SK-N-SH (cell line): ENCODE measurements around the gene PHC2. TPM values are rescaled to one million over a fixed set of nuclear protein-coding genes. Genes with fewer than 3 reads are reported as not detected.

Experiments used
- CTCF ChIA-PET: fragments of 300-600, 350-600 bp; formaldehyde crosslinking; extraction: SDS; loops from one replicate; lab custom pipeline; 2021; lab: Yijun Ruan, JAX
- POLR2A ChIA-PET: fragments of 350-600 bp; sonication (Branson Sonifier 250); formaldehyde crosslinking; extraction: SDS; loops from one replicate; lab custom pipeline; 2020; ENCODE audit warnings: antibody characterized with exemption, inconsistent platforms; lab: Yijun Ruan, JAX
- DNase-seq: peaks from one replicate; pipeline ENCODE4 v3.0.0; 2012
- H2AFZ ChIP-seq: fragments of 200-600 bp; sonication (generic); 2 replicates; pipeline ENCODE4 v1.8.1; 2016; ENCODE audit warnings: antibody characterized with exemption, mild to moderate bottlenecking, low read depth
- H3F3A ChIP-seq: fragments of 200-600 bp; sonication (generic); replicated peaks from 2 replicates; pipeline ENCODE3; 2016; ENCODE audit warnings: antibody characterized with exemption, mild to moderate bottlenecking; ENCODE audit not compliant: insufficient read depth
- H3K27ac ChIP-seq, 2 experiments: fragments of 200-500 bp in 1 of 2; fragments of 200-600 bp in 1 of 2; sonication (Bioruptor generic) in 1 of 2; sonication (generic), shearing (Covaris generic) in 1 of 2; 2 replicates each; pipeline versions ENCODE4 v1.5.1 to v1.6.1; 2014 to 2016; ENCODE audit warnings: low read depth in 2 of 2, inconsistent platforms in 1 of 2, low read length in 1 of 2, mild to moderate bottlenecking in 1 of 2, mixed read lengths in 1 of 2
- H3K27me3 ChIP-seq: fragments of 200-600 bp; sonication (generic), shearing (Covaris generic); 2 replicates; pipeline ENCODE4 v1.6.1; 2016; ENCODE audit warnings: mixed run types; ENCODE audit not compliant: insufficient read depth
- H3K36me3 ChIP-seq, 2 experiments: fragments of 200-500 bp in 1 of 2; fragments of 200-600 bp in 1 of 2; sonication (Bioruptor generic) in 1 of 2; sonication (generic) in 1 of 2; replicated peaks in 1 of 2; 2 replicates each; pipeline versions ENCODE3 to v1.5.1; 2014 to 2016; ENCODE audit warnings: low read length in 1 of 2, mild to moderate bottlenecking in 1 of 2; ENCODE audit not compliant: insufficient read depth in 2 of 2, control insufficient read depth in 1 of 2
- H3K4me1 ChIP-seq, 2 experiments: fragments of 200-500 bp in 1 of 2; fragments of 200-600 bp in 1 of 2; sonication (Bioruptor generic) in 1 of 2; sonication (generic), shearing (Covaris generic) in 1 of 2; 2 replicates each; pipeline versions ENCODE4 v1.5.1 to v1.6.1; 2014 to 2016; ENCODE audit warnings: low read depth in 1 of 2, low read length in 1 of 2, mixed run types in 1 of 2; ENCODE audit not compliant: insufficient read depth in 2 of 2, control insufficient read depth in 1 of 2
- H3K4me2 ChIP-seq: fragments of 200-600 bp; sonication (generic), shearing (Covaris generic); 2 replicates; pipeline ENCODE4 v1.6.1; 2017; ENCODE audit warnings: mixed run types
- H3K4me3 ChIP-seq, 2 experiments: fragments of 200-500 bp in 1 of 2; fragments of 200-600 bp in 1 of 2; sonication (Bioruptor generic) in 1 of 2; sonication (generic), shearing (Covaris generic) in 1 of 2; 2 replicates each; pipeline versions ENCODE4 v1.5.1 to v1.8.1; 2014 to 2016; ENCODE audit warnings: low read depth in 2 of 2, inconsistent platforms in 1 of 2, low read length in 1 of 2, mild to moderate bottlenecking in 1 of 2, mixed read lengths in 1 of 2, moderate library complexity in 1 of 2
- H3K79me2 ChIP-seq: fragments of 200-600 bp; sonication (generic); 2 replicates; pipeline ENCODE4 v1.8.1; 2017; ENCODE audit warnings: mild to moderate bottlenecking; ENCODE audit not compliant: insufficient read depth
- H3K9ac ChIP-seq: fragments of 200-600 bp; sonication (generic); 2 replicates; pipeline ENCODE4 v1.6.1; 2017; ENCODE audit warnings: mixed run types
- H3K9me2 ChIP-seq: fragments of 200-600 bp; sonication (generic); 2 replicates; pipeline ENCODE4 v1.6.1; 2017; ENCODE audit warnings: mixed run types
- H3K9me3 ChIP-seq: fragments of 200-600 bp; sonication (generic); 2 replicates; pipeline ENCODE4 v1.6.1; 2017; ENCODE audit warnings: mixed run types, mild to moderate bottlenecking, moderate library complexity
- H4K20me1 ChIP-seq: fragments of 200-600 bp; sonication (generic); 2 replicates; pipeline ENCODE4 v1.6.1; 2017; ENCODE audit warnings: mild to moderate bottlenecking, mixed run types; ENCODE audit not compliant: insufficient read depth
- CHD2 ChIP-seq: fragments of 150-350 bp; IDR thresholded peaks from 2 replicates; pipeline ENCODE4 v1.6.1; 2018; ENCODE audit warnings: low read length; ENCODE audit not compliant: partially characterized antibody
- EZH2phosphoT487 ChIP-seq: fragments of 200-600 bp; sonication (generic); IDR thresholded peaks from 2 replicates; pipeline ENCODE4 v1.6.1; 2017; ENCODE audit warnings: low read depth, mixed run types, mild to moderate bottlenecking, antibody characterized with exemption, moderate library complexity, borderline replicate concordance
- FOXM1 ChIP-seq: IDR thresholded peaks from 2 replicates; pipeline ENCODE4 v1.4.0; 2012; ENCODE audit warnings: low read depth, mild to moderate bottlenecking
- GABPA ChIP-seq: IDR thresholded peaks from 2 replicates; pipeline ENCODE4 v1.4.0; 2012; ENCODE audit warnings: low read depth, mild to moderate bottlenecking
- MXI1 ChIP-seq: IDR thresholded peaks from 2 replicates; pipeline ENCODE4 v1.6.1; 2012; ENCODE audit warnings: mild to moderate bottlenecking, low read depth, low read length, improper control_type of control experiment
- NFIC ChIP-seq: IDR thresholded peaks from 2 replicates; pipeline ENCODE4 v1.4.0; 2012; ENCODE audit warnings: borderline replicate concordance
- RXRA ChIP-seq: IDR thresholded peaks from 2 replicates; pipeline ENCODE4 v1.4.0; 2012; ENCODE audit warnings: low read depth, mild to moderate bottlenecking, borderline replicate concordance
- SIN3A ChIP-seq: IDR thresholded peaks from 2 replicates; pipeline ENCODE4 v1.6.1; 2012; ENCODE audit warnings: low read depth, mild to moderate bottlenecking, low read length, moderate library complexity, borderline replicate concordance
- SMC3 ChIP-seq: IDR thresholded peaks from 2 replicates; pipeline ENCODE4 v1.6.1; 2012; ENCODE audit warnings: low read depth, low read length, improper control_type of control experiment
- TCF12 ChIP-seq: IDR thresholded peaks from 2 replicates; pipeline ENCODE4 v1.4.0; 2012
- TEAD4 ChIP-seq: IDR thresholded peaks from 2 replicates; pipeline ENCODE4 v1.4.0; 2012; ENCODE audit warnings: mild to moderate bottlenecking, borderline replicate concordance; ENCODE audit not compliant: insufficient read depth
- YY1 ChIP-seq: IDR thresholded peaks from 2 replicates; pipeline ENCODE4 v1.4.0; 2012; ENCODE audit warnings: low read depth, mild to moderate bottlenecking
- WGBS: methylation state at CpG from one replicate; pipeline ENCODE4 v1.1.6; 2017; ENCODE audit warnings: low lambda C conversion rate; 5-methylcytosine and 5-hydroxymethylcytosine counted together
- polyA plus RNA-seq, 3 experiments: library from polyadenylated mRNA; depleted of rRNA; stranded (reverse); fragments of >200 nt; gene quantifications; 2 replicates each; pipeline ENCODE4 v1.2.3, GENCODE V29; 2012
- TF ChIP-seq, protein P1 (sequence below): IDR thresholded peaks from 2 replicates; pipeline ENCODE4; 2012
- TF ChIP-seq, protein P2 (sequence below): fragments of 200-600 bp; sonication (generic); IDR thresholded peaks from 2 replicates; pipeline ENCODE4 v1.6.1; 2017; ENCODE audit warnings: antibody characterized with exemption, mild to moderate bottlenecking, moderate library complexity
- TF ChIP-seq, protein P3 (sequence below): IDR thresholded peaks from 2 replicates; pipeline ENCODE4 v1.4.0; 2012; ENCODE audit warnings: low read depth
- TF ChIP-seq, protein P4 (sequence below): fragments of 150-350 bp; IDR thresholded peaks from 2 replicates; pipeline ENCODE4 v1.6.1; 2017; ENCODE audit warnings: antibody characterized with exemption, low read length, low read depth, borderline replicate concordance
- TF ChIP-seq, protein P5 (sequence below): IDR thresholded peaks from 2 replicates; pipeline ENCODE4 v1.4.0; 2012; ENCODE audit warnings: low read depth, borderline replicate concordance

Gene PHC2
- polyA plus RNA-seq, 1 of the 3 experiments (the other 2 are of a cell fraction) = 98.7 TPM

DNA sequence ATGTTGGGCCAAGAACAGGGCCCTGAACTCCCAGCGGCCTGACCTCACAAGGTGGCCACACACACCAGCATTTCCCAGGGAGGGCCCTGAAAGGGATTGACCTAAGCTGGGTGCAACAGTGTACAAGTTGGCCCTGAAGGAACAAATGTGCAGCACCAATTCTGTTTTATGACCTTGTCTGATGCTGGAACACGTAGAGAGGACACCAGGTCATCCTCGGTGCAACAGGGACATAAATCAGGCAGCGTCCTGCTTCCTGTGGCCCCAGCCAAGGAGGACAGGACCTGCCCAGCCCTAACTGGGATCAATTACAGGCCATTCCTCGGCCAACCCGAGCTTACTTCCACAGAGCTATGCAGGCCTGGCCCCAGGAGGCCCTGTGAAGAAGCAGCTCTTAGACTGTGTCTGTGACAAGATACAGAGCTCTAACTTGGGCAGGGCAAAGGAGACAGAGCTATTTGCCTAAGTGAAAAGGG, 12.8 kb upstream of the PHC2 start:
- Histone ChIP-seq H3K4me1 (peaks cover 10 to 21% of the 10 kb centered on the region in 2 experiments; a peak in 3 of 4 replicates), H4K20me1 (no peaks in the 10 kb centered on the region), H3F3A (peaks cover 12% of the 10 kb centered on the region), H3K36me3 (no peaks in the 10 kb centered on the region), H3K4me3 (no peak overlapping the region), H3K27me3 (no peaks in the 10 kb centered on the region), H2AFZ (0 out of 2 replicates have a peak overlapping the region, but pooled peaks have one; percentile 19), H3K9me2 (no peaks in the 10 kb centered on the region), H3K9me3 (no peaks in the 10 kb centered on the region), H3K27ac (peak overlapping the region; percentile 66 to 89; a peak in 3 of 4 replicates), H3K4me2 (peak overlapping the region; percentile 36; the same call in 1 of the 2 replicates), H3K79me2 (no peaks in the 10 kb centered on the region), H3K9ac (no peak overlapping the region)
- DNase-seq = no peak
- CTCF ChIA-PET = interaction anchor here (1.2 to 11.8 kb wide), 3 partner anchors 11 to 27 kb away, joined by 3 to 58 read pairs (median 6); no protein-coding TSS in a partner anchor
- 25% methylated on average over 4 of the region's 6 CpGs for WGBS
- POLR2A ChIA-PET = no interaction called here
- TF ChIP-seq CHD2 = no peak
- TF ChIP-seq TCF12 = peak; percentile 67
- TF ChIP-seq, protein P1, sequence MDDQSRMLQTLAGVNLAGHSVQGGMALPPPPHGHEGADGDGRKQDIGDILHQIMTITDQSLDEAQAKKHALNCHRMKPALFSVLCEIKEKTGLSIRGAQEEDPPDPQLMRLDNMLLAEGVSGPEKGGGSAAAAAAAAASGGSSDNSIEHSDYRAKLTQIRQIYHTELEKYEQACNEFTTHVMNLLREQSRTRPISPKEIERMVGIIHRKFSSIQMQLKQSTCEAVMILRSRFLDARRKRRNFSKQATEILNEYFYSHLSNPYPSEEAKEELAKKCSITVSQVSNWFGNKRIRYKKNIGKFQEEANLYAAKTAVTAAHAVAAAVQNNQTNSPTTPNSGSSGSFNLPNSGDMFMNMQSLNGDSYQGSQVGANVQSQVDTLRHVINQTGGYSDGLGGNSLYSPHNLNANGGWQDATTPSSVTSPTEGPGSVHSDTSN = peak; percentile 73
- peak; percentile 40; the same call in 1 of the 2 replicates for TF ChIP-seq RXRA
- TF ChIP-seq FOXM1 = no peak
- TF ChIP-seq EZH2phosphoT487 = no peak

DNA sequence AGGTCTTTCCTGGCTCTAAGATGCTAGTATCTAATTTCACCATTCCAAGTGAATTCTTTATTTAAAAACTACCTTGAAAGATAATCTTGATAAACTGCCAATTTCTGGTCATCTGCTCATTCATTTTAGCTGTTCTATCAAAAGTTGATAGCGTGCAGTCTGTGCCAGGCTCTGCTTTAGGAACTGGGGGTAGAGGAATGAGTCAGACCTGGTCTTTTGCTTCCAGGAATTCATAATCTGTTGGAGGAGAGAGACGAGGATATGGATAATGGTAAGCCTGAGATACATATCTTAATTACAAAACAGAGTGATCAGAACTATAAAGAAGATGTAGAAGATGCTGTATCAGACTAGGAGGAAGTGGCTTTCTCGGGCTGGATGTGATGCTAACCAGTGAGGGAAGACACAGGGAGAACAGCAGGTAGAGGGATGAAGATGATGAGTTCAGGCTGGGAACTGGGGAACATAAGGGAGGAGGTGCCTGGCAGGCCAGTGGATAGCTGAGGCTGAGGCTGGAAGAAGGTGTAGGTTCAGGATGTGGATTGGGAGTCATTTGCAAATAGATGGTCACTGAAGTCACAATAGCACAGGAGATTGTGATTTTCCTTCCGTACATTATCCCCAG, 12.3 kb upstream of the PHC2 start:
- Histone ChIP-seq H3K79me2 (no peaks in the 10 kb centered on the region), H3F3A (peaks cover 12% of the 10 kb centered on the region), H3K9me2 (no peaks in the 10 kb centered on the region), H2AFZ (no peak overlapping the region), H3K4me1 (peaks cover 10 to 21% of the 10 kb centered on the region in 2 experiments; a peak in 3 of 4 replicates), H3K27ac (peak overlapping the region; percentile 66 to 89), H3K36me3 (no peaks in the 10 kb centered on the region), H3K27me3 (no peaks in the 10 kb centered on the region), H4K20me1 (no peaks in the 10 kb centered on the region), H3K9me3 (no peaks in the 10 kb centered on the region), H3K9ac (no peak overlapping the region), H3K4me2 (peak overlapping the region; percentile 36; the same call in 1 of the 2 replicates), H3K4me3 (no peak overlapping the region)
- POLR2A ChIA-PET = no interaction called here
- WGBS = 30% methylated on average over 4 of the region's 4 CpGs
- no peak for DNase-seq
- CTCF ChIA-PET = interaction anchor here (1.2 to 11.8 kb wide), 4 partner anchors 12 to 147 kb away, joined by 3 to 58 read pairs (median 4); no protein-coding TSS in a partner anchor
- TF ChIP-seq GABPA (no peak), CHD2 (no peak), SIN3A (no peak), YY1 (no peak), FOXM1 (no peak), NFIC (peak; percentile 83), TCF12 (peak; percentile 87), TEAD4 (peak; percentile 65; the same call in 1 of the 2 replicates), MXI1 (no peak), SMC3 (no peak)
- TF ChIP-seq, protein P2, sequence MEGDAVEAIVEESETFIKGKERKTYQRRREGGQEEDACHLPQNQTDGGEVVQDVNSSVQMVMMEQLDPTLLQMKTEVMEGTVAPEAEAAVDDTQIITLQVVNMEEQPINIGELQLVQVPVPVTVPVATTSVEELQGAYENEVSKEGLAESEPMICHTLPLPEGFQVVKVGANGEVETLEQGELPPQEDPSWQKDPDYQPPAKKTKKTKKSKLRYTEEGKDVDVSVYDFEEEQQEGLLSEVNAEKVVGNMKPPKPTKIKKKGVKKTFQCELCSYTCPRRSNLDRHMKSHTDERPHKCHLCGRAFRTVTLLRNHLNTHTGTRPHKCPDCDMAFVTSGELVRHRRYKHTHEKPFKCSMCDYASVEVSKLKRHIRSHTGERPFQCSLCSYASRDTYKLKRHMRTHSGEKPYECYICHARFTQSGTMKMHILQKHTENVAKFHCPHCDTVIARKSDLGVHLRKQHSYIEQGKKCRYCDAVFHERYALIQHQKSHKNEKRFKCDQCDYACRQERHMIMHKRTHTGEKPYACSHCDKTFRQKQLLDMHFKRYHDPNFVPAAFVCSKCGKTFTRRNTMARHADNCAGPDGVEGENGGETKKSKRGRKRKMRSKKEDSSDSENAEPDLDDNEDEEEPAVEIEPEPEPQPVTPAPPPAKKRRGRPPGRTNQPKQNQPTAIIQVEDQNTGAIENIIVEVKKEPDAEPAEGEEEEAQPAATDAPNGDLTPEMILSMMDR = no peak
- TF ChIP-seq, protein P3, sequence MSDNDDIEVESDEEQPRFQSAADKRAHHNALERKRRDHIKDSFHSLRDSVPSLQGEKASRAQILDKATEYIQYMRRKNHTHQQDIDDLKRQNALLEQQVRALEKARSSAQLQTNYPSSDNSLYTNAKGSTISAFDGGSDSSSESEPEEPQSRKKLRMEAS = no peak
- TF ChIP-seq, protein P4, sequence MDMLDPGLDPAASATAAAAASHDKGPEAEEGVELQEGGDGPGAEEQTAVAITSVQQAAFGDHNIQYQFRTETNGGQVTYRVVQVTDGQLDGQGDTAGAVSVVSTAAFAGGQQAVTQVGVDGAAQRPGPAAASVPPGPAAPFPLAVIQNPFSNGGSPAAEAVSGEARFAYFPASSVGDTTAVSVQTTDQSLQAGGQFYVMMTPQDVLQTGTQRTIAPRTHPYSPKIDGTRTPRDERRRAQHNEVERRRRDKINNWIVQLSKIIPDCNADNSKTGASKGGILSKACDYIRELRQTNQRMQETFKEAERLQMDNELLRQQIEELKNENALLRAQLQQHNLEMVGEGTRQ = no peak
- TF ChIP-seq, protein P5, sequence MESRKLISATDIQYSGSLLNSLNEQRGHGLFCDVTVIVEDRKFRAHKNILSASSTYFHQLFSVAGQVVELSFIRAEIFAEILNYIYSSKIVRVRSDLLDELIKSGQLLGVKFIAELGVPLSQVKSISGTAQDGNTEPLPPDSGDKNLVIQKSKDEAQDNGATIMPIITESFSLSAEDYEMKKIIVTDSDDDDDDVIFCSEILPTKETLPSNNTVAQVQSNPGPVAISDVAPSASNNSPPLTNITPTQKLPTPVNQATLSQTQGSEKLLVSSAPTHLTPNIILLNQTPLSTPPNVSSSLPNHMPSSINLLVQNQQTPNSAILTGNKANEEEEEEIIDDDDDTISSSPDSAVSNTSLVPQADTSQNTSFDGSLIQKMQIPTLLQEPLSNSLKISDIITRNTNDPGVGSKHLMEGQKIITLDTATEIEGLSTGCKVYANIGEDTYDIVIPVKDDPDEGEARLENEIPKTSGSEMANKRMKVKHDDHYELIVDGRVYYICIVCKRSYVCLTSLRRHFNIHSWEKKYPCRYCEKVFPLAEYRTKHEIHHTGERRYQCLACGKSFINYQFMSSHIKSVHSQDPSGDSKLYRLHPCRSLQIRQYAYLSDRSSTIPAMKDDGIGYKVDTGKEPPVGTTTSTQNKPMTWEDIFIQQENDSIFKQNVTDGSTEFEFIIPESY = no peak
